Sigmoid colon (tissue), 7 donors: Measurements from ENCODE around the gene ATP1A1. TPM values are rescaled to one million over a fixed set of nuclear protein-coding genes. Genes with fewer than 3 reads are reported as not detected.

Experiments used
- DNase-seq: peaks from one replicate; pipeline ENCODE4 v3.0.0-alpha.2; 2019
- H3K27ac ChIP-seq, 4 donors: fragments of 200-600 bp; sonication (generic); one replicate each; pipeline ENCODE4 v1.5.1; 2016 to 2019; ENCODE audit warnings: mild to moderate bottlenecking in 1 of 4
- H3K27me3 ChIP-seq, 3 donors: fragments of 200-600 bp; sonication (generic); one replicate each; pipeline ENCODE4 v1.5.1; 2019; ENCODE audit warnings: mild to moderate bottlenecking in 1 of 3
- H3K36me3 ChIP-seq, 4 donors: fragments of 200-600 bp; sonication (generic); one replicate each; pipeline ENCODE4 v1.5.1; 2016 to 2019
- H3K4me1 ChIP-seq, 4 donors: fragments of 200-600 bp; sonication (generic); one replicate each; pipeline ENCODE4 v1.5.1; 2017 to 2019
- H3K4me3 ChIP-seq, 4 donors: fragments of 200-600 bp; sonication (generic); one replicate each; pipeline ENCODE4 v1.5.1; 2017 to 2019; ENCODE audit warnings: mild to moderate bottlenecking in 2 of 4, moderate library complexity in 1 of 4
- H3K9me3 ChIP-seq, 4 donors: fragments of 200-600 bp in 3 of 4; sonication (generic) in 3 of 4; one replicate each; pipeline versions ENCODE4 v1.5.1 to v1.6.1; 2013 to 2019
- EP300 ChIP-seq, 4 donors: sonication (generic); formaldehyde crosslinking; IDR thresholded peaks; one replicate each; pipeline ENCODE4 v1.6.1; 2017; ENCODE audit warnings: antibody characterized with exemption in 4 of 4
- POLR2A ChIP-seq, 2 donors: fragments of 450-650 bp; IDR thresholded peaks; one replicate each; pipeline ENCODE4 v1.6.1; 2016; ENCODE audit warnings: antibody characterized with exemption in 2 of 2, mild to moderate bottlenecking in 2 of 2, moderate library complexity in 2 of 2
- POLR2AphosphoS5 ChIP-seq, 4 donors: sonication (generic); formaldehyde crosslinking; IDR thresholded peaks; one replicate each; pipeline ENCODE4 v1.6.1; 2017; ENCODE audit warnings: antibody characterized with exemption in 4 of 4
- WGBS, 2 donors: extraction: QIAGEN DNeasy Blood & Tissue Kit; methylation state at CpG; one replicate each; pipeline ENCODE4 v1.1.7; 2013; 5-methylcytosine and 5-hydroxymethylcytosine counted together
- intact Hi-C: fragments of 100-400 bp; cut with DNase I; formaldehyde crosslinking; loops from one replicate; pipeline ENCODE4 v1.15.1; 2023
- polyA plus RNA-seq, 3 donors: library from polyadenylated mRNA; stranded (reverse); fragments of 200-250 nt; gene quantifications; one replicate each; pipeline ENCODE4 v1.2.3, GENCODE V29; 2013
- total RNA-seq, 4 donors: library from RNA; depleted of rRNA; stranded (reverse); fragments of >200 nt; gene quantifications; one replicate each; pipeline ENCODE4 v1.1.0, GENCODE V29; 2016
- TF ChIP-seq, protein P1 (sequence below), 4 experiments: fragments of 450-650 bp in 3 of 4; fragments of 200-600 bp in 1 of 4; IDR thresholded peaks; one replicate each; pipeline ENCODE4 v1.5.1; 2016 to 2019; ENCODE audit warnings: antibody characterized with exemption in 4 of 4, mild to moderate bottlenecking in 3 of 4, moderate library complexity in 2 of 4
- donor health status: healthy with polysubstance abuse.
- donor health status: Bipolar disorder and iron deficiency.
- donor health status: healthy.

ATP1A1 gene
- total and polyA plus RNA-seq, 7 donors = 88.6 to 1,099 (median 101) TPM

DNA sequence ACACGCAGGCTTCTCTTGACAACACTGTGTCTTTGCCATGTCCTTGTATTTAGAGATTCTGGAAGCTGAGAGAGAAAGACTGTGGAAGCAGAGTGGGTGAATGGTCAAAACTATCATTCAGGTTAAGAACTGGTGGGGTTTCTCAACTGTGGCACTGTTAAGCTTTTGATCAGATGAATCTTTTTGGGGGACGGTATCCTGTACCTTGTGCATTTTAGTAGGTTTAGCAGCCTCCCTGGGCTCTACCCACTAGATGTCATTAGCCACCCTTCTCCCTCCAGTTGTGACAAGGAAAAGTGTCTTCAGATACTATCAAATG is 39.4 kb downstream of the ATP1A1 start:
- no peak for DNase-seq
- peaks cover 0 to 5% (median 2%) of the 10 kb centered on the region in 4 donors for H3K4me1 ChIP-seq
- TF ChIP-seq POLR2AphosphoS5 (IDR thresholded peaks at IDR 0.05) = no peak
- TF ChIP-seq, protein P1, sequence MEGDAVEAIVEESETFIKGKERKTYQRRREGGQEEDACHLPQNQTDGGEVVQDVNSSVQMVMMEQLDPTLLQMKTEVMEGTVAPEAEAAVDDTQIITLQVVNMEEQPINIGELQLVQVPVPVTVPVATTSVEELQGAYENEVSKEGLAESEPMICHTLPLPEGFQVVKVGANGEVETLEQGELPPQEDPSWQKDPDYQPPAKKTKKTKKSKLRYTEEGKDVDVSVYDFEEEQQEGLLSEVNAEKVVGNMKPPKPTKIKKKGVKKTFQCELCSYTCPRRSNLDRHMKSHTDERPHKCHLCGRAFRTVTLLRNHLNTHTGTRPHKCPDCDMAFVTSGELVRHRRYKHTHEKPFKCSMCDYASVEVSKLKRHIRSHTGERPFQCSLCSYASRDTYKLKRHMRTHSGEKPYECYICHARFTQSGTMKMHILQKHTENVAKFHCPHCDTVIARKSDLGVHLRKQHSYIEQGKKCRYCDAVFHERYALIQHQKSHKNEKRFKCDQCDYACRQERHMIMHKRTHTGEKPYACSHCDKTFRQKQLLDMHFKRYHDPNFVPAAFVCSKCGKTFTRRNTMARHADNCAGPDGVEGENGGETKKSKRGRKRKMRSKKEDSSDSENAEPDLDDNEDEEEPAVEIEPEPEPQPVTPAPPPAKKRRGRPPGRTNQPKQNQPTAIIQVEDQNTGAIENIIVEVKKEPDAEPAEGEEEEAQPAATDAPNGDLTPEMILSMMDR (IDR thresholded peaks at IDR 0.05) = no peak
- TF ChIP-seq POLR2A (IDR thresholded peaks at IDR 0.05) = no peak
- TF ChIP-seq EP300 (IDR thresholded peaks at IDR 0.05) = no peak
- 70 to 90% methylated on average over 2 of the region's 2 CpGs for WGBS, 2 donors
- no peak overlapping the region for H3K4me3 ChIP-seq
- intact Hi-C loops = no loop called here
- no peak overlapping the region for H3K27ac ChIP-seq
- H3K27me3 ChIP-seq = no peaks in the 10 kb centered on the region
- H3K36me3 ChIP-seq = peaks cover 0 to 11% (median under 1%) of the 10 kb centered on the region in 4 donors
- no peaks in the 10 kb centered on the region for H3K9me3 ChIP-seq

GRCh38 chr1:116412898-116413297 is 39.9 kb downstream of the ATP1A1 start:
- no peak for DNase-seq
- WGBS, 2 donors = 90 to 94% methylated on average over 3 of the region's 3 CpGs
- H3K4me3 ChIP-seq = no peak overlapping the region
- H3K27me3 ChIP-seq = no peaks in the 10 kb centered on the region
- intact Hi-C loops = no loop called here
- no peaks in the 10 kb centered on the region for H3K9me3 ChIP-seq
- H3K4me1 ChIP-seq = peaks cover 0 to 9% (median 7%) of the 10 kb centered on the region in 4 donors
- no peak for TF ChIP-seq POLR2AphosphoS5 (IDR thresholded peaks at IDR 0.05)
- TF ChIP-seq, protein P1 (IDR thresholded peaks at IDR 0.05) = no peak
- TF ChIP-seq EP300 (IDR thresholded peaks at IDR 0.05) = no peak
- TF ChIP-seq POLR2A (IDR thresholded peaks at IDR 0.05) = no peak
- no peak overlapping the region for H3K27ac ChIP-seq
- peaks cover 0 to 9% (median 0%) of the 10 kb centered on the region in 4 donors for H3K36me3 ChIP-seq

DNA sequence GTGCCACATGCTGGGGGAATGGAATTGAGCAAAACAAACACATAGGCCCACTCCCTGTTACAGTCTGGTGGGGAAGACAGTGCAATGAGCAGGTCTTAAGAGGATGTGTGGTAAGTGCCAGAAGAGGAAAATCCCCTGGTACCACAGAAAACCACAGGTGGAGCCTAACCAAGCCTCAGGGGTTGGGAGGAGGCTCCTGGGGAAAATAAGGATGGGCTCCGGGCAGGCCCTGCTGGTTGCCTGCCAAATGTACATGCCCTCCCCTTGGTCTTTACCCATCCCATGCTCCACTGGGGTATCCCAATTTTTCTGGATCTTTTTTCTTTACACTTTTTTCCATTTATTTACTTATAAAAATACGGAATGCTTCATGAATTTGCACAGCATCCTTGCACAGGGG is 40.4 kb downstream of the ATP1A1 start:
- Histone ChIP-seq H3K27ac (no peak overlapping the region), H3K4me3 (no peak overlapping the region), H3K9me3 (no peaks in the 10 kb centered on the region), H3K36me3 (peaks cover 0 to 7% (median 0%) of the 10 kb centered on the region in 4 donors), H3K4me1 (peaks cover 0 to 11% (median 10%) of the 10 kb centered on the region in 4 donors), H3K27me3 (no peaks in the 10 kb centered on the region)
- DNase-seq = no peak
- WGBS, 2 donors = 95 to 96% methylated on average over 2 of the region's 2 CpGs
- TF ChIP-seq POLR2A (IDR thresholded peaks at IDR 0.05) (no peak), POLR2AphosphoS5 (IDR thresholded peaks at IDR 0.05) (no peak), EP300 (IDR thresholded peaks at IDR 0.05) (no peak)
- TF ChIP-seq, protein P1 (IDR thresholded peaks at IDR 0.05) = no peak
- intact Hi-C loops = no loop called here

- Histone ChIP-seq H3K27ac (no peak overlapping the region), H3K9me3 (no peaks in the 10 kb centered on the region), H3K4me1 (peaks cover 0 to 17% (median 12%) of the 10 kb centered on the region in 4 donors), H3K36me3 (no peaks in the 10 kb centered on the region), H3K4me3 (no peak overlapping the region), H3K27me3 (no peaks in the 10 kb centered on the region)
- TF ChIP-seq EP300 (IDR thresholded peaks at IDR 0.05) = no peak
- TF ChIP-seq, protein P1 (IDR thresholded peaks at IDR 0.05) = no peak
- no peak for TF ChIP-seq POLR2A (IDR thresholded peaks at IDR 0.05)
- TF ChIP-seq POLR2AphosphoS5 (IDR thresholded peaks at IDR 0.05) = no peak
- intact Hi-C loops = no loop called here
- 97% methylated on average over 3 of the region's 3 CpGs for WGBS, 2 donors
- DNase-seq = no peak
Measured at GRCh38 chr1:116414364-116414763, 41.3 kb downstream of the ATP1A1 start.

DNA sequence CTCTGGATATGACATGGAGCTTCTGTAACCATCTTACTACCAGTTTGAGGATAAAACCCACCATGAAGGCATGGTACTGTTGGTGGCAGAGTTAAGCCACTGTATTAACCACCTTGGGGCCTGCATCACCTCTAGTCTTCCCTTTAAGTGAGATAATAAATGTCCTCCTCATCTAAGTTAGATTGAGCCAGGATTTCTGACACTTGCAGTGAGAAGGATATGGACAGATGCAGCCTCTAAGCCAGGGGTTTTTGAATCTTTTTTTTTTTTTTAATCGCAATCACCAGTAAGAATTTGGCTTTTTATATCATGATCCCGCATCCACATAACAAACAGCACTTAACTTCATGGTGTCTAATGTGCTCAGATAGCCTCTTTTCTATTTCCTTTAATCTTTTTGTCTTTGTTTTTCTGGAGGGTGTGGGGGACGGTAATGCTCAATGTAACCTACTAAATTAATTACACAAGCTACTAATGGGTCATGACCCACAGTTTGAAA is 42.2 kb downstream of the ATP1A1 start:
- no peak for TF ChIP-seq EP300 (IDR thresholded peaks at IDR 0.05)
- no peak for TF ChIP-seq POLR2A (IDR thresholded peaks at IDR 0.05)
- TF ChIP-seq, protein P1 (IDR thresholded peaks at IDR 0.05) = no peak
- no peak for TF ChIP-seq POLR2AphosphoS5 (IDR thresholded peaks at IDR 0.05)
- WGBS, 2 donors = 93 to 95% methylated on average over 3 of the region's 3 CpGs
- no peak for DNase-seq
- H3K27ac ChIP-seq = no peak overlapping the region
- intact Hi-C loops = loop anchor here (5.0 kb wide), 1 partner anchor 157 kb away; the partner anchor contains the start of gene CD58
- H3K36me3 ChIP-seq = no peaks in the 10 kb centered on the region
- H3K4me1 ChIP-seq = peaks cover 0 to 17% (median 12%) of the 10 kb centered on the region in 4 donors
- H3K4me3 ChIP-seq = no peak overlapping the region
- no peaks in the 10 kb centered on the region for H3K9me3 ChIP-seq
- H3K27me3 ChIP-seq = no peaks in the 10 kb centered on the region
